ENCODE results near the gene MXRA7. TPM values are rescaled to one million over a fixed set of nuclear protein-coding genes. Genes with fewer than 3 reads are reported as not detected.

Gene MXRA7
- total RNA-seq, 4 donors from 2014 or later: 124 to 243 (median 165) TPM

DNA sequence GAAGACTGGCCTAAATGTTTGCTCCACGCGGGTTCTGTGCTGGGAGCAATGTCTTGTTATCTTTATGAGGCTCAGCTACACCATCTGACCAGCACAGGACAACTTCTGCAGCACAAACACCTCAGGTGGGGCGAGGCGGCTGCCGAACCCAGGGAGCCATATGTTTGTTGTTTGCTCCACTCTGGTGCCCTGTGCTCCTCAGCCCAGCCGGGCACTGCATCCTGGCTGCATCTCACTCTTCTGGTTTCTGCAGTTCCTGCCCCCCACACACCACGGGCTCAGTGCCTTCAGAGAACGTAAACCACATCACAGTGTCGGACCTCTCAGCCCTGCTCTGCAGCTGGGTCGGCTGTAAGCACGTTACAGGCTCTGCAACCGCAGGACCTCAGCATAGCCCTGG lies 32.4 kb downstream of the MXRA7 start:
- TF ChIP-seq CTCF (IDR thresholded peaks at IDR 0.05; ENCODE audit: low read depth): no peak

DNA sequence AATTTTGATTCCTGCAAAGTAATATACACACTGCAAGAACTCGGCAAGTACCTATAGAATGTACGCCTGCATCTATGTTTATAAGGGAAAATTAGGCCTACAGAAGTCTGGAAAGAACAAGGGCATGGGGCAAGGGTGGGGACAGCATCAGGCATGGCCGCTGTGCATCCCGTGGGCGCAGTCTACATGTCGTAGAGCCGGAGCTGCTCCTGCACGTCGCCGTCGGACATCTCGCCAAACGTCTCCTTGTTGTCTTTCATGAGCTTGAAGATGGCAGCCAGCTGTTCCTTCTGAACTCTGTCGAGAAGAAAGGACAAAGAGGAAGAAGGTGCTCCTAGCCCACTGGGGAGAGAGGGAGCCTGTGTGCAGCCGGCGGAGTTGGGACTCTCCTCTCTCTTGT lies 33.4 kb downstream of the MXRA7 start:
- no peak for TF ChIP-seq CTCF (IDR thresholded peaks at IDR 0.05; ENCODE audit: low read depth)

DNA sequence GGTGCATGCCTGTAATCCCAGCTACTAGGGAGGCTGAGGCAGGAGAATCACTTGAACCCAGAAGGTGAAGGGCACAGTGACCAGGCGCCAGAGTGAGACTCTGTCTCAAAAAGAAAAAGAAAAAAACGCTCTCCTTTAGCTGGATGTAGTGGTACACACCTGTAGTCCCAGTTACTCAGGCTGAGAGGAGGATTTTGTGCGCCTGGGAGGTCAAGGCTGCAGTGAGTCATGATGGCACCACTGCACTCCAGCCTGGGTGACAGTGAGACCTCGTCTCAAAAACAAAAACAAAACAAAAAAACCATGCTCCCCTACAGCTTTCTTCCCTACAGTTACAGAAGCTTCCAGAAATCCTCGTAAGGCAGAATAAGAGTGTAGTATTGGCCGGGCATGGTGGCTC lies 34.1 kb downstream of the MXRA7 start:
- TF ChIP-seq CTCF (IDR thresholded peaks at IDR 0.05; ENCODE audit: low read depth): no peak

DNA sequence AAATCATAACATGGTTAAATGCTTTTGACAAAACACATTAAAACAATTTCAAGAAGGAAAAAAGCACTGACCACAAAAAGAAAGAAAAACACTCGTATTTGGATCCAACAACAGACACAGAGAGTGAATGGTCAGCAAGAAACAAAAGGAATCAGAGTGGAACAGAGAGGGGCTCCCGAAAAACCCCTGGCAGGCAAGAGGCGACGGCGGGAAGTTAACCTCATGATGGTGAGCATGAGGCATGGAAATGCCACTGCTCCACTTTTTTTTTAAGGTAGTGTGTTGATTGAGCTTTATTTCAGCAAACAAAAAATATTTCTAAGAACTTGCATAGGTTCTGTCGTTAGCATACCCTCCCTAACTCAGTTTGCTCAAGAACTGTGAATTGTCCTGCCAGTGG lies 35.1 kb downstream of the MXRA7 start:
- TF ChIP-seq CTCF (IDR thresholded peaks at IDR 0.05; ENCODE audit: low read depth): no peak

DNA sequence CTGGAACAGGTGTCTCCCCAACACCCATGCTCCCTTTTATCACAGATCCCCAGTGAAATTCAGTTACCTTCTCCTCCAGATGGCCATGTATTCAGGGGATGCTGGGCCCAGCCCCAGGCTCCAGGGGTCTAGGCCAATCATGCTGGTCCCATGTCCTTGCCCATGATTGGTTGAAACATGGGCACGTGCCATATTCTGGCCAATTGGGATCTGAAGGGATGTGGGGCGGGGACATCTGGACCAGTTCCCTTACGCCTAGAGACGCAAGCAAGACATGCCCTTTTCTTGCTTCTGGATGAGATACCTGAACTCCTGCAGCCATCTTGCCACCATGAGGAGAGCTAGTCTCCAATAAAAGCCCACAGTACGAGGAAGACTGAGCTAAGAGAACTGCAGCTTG lies 36.2 kb downstream of the MXRA7 start:
- TF ChIP-seq CTCF (IDR thresholded peaks at IDR 0.05; ENCODE audit: low read depth): no peak

DNA sequence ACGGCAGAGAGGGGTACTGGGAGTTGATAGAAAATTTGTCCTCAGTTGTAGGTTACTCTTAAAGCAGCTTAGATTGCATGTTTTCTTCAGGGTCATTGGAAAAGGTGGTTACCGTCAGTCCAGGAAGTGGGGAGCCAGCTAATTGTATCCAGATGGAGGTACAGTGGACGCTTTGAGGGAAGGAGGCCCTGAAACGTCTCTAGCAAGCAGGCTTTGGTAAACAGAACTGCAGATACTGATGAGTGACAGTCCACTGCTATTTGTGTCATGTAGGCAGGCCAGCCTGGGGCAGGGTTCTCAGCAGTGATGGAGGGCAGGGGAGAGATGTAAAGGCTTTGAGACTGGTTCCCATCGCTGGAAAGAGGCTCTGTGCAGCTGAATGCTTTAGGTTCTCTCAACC lies 37.0 kb downstream of the MXRA7 start:
- TF ChIP-seq CTCF (IDR thresholded peaks at IDR 0.05; ENCODE audit: low read depth): no peak

GRCh38 chr17:76672892-76673291 lies 37.9 kb downstream of the MXRA7 start:
- TF ChIP-seq CTCF (IDR thresholded peaks at IDR 0.05; ENCODE audit: low read depth): no peak

Measured in subcutaneous adipose tissue (tissue), 4 donors.